ENCODE measurements around the gene SBNO2.

- TF ChIP-seq CTCF (conservative IDR thresholded peaks at IDR 0.05; ENCODE audit: low read length) = no peak
- TF ChIP-seq EZH2phosphoT487 (IDR thresholded peaks at IDR 0.05; ENCODE audit: borderline replicate concordance) = no peak
These were observed 97.1 kb downstream of the SBNO2 start for GRCh38 chr19:1076951-1077350.

Measured in Loucy (cell line).